Measurements from ENCODE around the gene EBF4. TPM values are rescaled to one million over a fixed set of nuclear protein-coding genes. Genes with fewer than 3 reads are reported as not detected.

Gene EBF4
- total and polyA plus RNA-seq, 10 of the 15 experiments (the other 5 are each of a cell fraction or from before 2014, with no cell fraction given) = 0.13 TPM; not detected in 9

GRCh38 chr20:2783908-2784566, 91.5 kb downstream of the EBF4 start:
- BruUV-seq (replicated peaks) = no TSS peak
- Histone ChIP-seq H3K27me3 (replicated peaks in 1 of 2; ENCODE audit: control insufficient read depth in 2 of 2, insufficient read depth in 2 of 2, low read length in 1 of 2) (peaks cover 0 to 10% of the 10 kb centered on the region in 2 experiments; a peak in 2 of 4 replicates), H4K20me1 (ENCODE audit: control insufficient read depth, insufficient read depth) (no peaks in the 10 kb centered on the region), H3K9me3 (replicated peaks; ENCODE audit: control insufficient read depth, insufficient read depth, low read length) (no peaks in the 10 kb centered on the region), H3K4me2 (ENCODE audit: control insufficient read depth, insufficient read depth) (no peak overlapping the region), H2AFZ (ENCODE audit: control insufficient read depth, low read depth, low read length) (no peak overlapping the region), H3K79me2 (ENCODE audit: control insufficient read depth, insufficient read depth, low read length) (no peaks in the 10 kb centered on the region), H3K36me3 (ENCODE audit: control insufficient read depth in 2 of 2, insufficient read depth in 2 of 2, low read length in 1 of 2) (no peaks in the 10 kb centered on the region), H3K27ac (ENCODE audit: control insufficient read depth, insufficient read depth) (no peak overlapping the region), H3K9ac (ENCODE audit: control insufficient read depth, insufficient read depth, low read length) (no peak overlapping the region), H3K4me1 (ENCODE audit: control insufficient read depth, insufficient read depth, low read length) (no peaks in the 10 kb centered on the region), H3K4me3 (no peak overlapping the region)
- no peak for FAIRE-seq
- DNase-seq (ENCODE audit: low read depth, low spot score) = no peak
- intact Hi-C loops (cut with micrococcal nuclease; ENCODE audit: unreplicated experiment) (no loop called here), in situ Hi-C loops (cut with MboI) (no loop called here)
- TF ChIP-seq, protein P1, sequence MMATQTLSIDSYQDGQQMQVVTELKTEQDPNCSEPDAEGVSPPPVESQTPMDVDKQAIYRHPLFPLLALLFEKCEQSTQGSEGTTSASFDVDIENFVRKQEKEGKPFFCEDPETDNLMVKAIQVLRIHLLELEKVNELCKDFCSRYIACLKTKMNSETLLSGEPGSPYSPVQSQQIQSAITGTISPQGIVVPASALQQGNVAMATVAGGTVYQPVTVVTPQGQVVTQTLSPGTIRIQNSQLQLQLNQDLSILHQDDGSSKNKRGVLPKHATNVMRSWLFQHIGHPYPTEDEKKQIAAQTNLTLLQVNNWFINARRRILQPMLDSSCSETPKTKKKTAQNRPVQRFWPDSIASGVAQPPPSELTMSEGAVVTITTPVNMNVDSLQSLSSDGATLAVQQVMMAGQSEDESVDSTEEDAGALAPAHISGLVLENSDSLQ (IDR thresholded peaks at IDR 0.05) = peak; percentile 27; the same call in 1 of the 2 replicates
- TF ChIP-seq, protein P2, sequence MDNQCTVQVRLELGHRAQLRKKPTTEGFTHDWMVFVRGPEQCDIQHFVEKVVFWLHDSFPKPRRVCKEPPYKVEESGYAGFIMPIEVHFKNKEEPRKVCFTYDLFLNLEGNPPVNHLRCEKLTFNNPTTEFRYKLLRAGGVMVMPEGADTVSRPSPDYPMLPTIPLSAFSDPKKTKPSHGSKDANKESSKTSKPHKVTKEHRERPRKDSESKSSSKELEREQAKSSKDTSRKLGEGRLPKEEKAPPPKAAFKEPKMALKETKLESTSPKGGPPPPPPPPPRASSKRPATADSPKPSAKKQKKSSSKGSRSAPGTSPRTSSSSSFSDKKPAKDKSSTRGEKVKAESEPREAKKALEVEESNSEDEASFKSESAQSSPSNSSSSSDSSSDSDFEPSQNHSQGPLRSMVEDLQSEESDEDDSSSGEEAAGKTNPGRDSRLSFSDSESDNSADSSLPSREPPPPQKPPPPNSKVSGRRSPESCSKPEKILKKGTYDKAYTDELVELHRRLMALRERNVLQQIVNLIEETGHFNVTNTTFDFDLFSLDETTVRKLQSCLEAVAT (IDR thresholded peaks at IDR 0.05) = no peak
- ChIA-PET SMC1A (ENCODE audit: uncharacterized antibody, unreplicated experiment) (no interaction called here), CTCF (no interaction called here), POLR2A (no interaction called here), RAD21 (ENCODE audit: unreplicated experiment) (no interaction called here)
- no peak for ATAC-seq
- WGBS (ENCODE audit: insufficient coverage, insufficient replicate concordance, low lambda C conversion rate, missing lambda C conversion rate) = 18% methylated on average over 6 of the region's 6 CpGs

DNA sequence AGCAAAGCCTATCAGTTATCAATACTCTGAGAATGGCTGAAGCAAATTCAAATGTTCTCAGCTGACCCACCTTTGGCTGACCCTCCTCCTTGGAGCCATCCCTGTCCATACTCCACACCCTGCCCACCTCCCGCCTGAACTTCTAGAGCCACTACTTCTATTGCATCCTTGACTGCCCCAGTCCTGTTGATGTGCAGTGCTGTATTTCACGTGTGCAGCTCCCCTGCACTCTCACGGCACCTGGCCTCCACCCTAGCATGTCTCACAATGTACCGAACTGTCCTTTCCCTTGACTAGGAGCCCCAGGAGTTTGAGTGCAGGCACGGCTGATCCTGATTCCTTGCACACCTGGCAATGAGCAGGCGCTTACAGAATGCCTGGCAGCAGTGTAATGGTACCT, 100.9 kb downstream of the EBF4 start:
- H3K36me3 ChIP-seq (ENCODE audit: control insufficient read depth in 2 of 2, insufficient read depth in 2 of 2, low read length in 1 of 2) = no peaks in the 10 kb centered on the region
- no peak overlapping the region for H3K27ac ChIP-seq (ENCODE audit: control insufficient read depth, insufficient read depth)
- H3K4me3 ChIP-seq = no peak overlapping the region
- peaks cover 0 to 3% of the 10 kb centered on the region in 2 experiments; a peak in 3 of 4 replicates for H3K27me3 ChIP-seq (replicated peaks in 1 of 2; ENCODE audit: control insufficient read depth in 2 of 2, insufficient read depth in 2 of 2, low read length in 1 of 2)
- H3K9ac ChIP-seq (ENCODE audit: control insufficient read depth, insufficient read depth, low read length) = no peak overlapping the region
- no peaks in the 10 kb centered on the region for H4K20me1 ChIP-seq (ENCODE audit: control insufficient read depth, insufficient read depth)
- ChIA-PET POLR2A (no interaction called here), CTCF (interaction anchor here (0.6 kb wide), 1 partner anchor 260 kb away, joined by 3 read pairs; no protein-coding TSS in a partner anchor), SMC1A (ENCODE audit: uncharacterized antibody, unreplicated experiment) (no interaction called here), RAD21 (ENCODE audit: unreplicated experiment) (no interaction called here)
- in situ Hi-C loops (cut with MboI) (no loop called here), intact Hi-C loops (cut with micrococcal nuclease; ENCODE audit: unreplicated experiment) (no loop called here)
- no peak for ATAC-seq
- no peaks in the 10 kb centered on the region for H3K79me2 ChIP-seq (ENCODE audit: control insufficient read depth, insufficient read depth, low read length)
- H2AFZ ChIP-seq (ENCODE audit: control insufficient read depth, low read depth, low read length) = no peak overlapping the region
- H3K4me1 ChIP-seq (ENCODE audit: control insufficient read depth, insufficient read depth, low read length) = no peaks in the 10 kb centered on the region
- H3K4me2 ChIP-seq (ENCODE audit: control insufficient read depth, insufficient read depth) = no peak overlapping the region
- H3K9me3 ChIP-seq (replicated peaks; ENCODE audit: control insufficient read depth, insufficient read depth, low read length) = no peaks in the 10 kb centered on the region
- DNase-seq (ENCODE audit: low read depth, low spot score) = no peak
- no peak for FAIRE-seq
- no TSS peak for BruUV-seq (replicated peaks)
- 28% methylated on average over 6 of the region's 6 CpGs for WGBS (ENCODE audit: insufficient coverage, insufficient replicate concordance, low lambda C conversion rate, missing lambda C conversion rate)
- TF ChIP-seq, protein P3, sequence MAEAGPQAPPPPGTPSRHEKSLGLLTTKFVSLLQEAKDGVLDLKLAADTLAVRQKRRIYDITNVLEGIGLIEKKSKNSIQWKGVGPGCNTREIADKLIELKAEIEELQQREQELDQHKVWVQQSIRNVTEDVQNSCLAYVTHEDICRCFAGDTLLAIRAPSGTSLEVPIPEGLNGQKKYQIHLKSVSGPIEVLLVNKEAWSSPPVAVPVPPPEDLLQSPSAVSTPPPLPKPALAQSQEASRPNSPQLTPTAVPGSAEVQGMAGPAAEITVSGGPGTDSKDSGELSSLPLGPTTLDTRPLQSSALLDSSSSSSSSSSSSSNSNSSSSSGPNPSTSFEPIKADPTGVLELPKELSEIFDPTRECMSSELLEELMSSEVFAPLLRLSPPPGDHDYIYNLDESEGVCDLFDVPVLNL (IDR thresholded peaks at IDR 0.05; ENCODE audit: low read depth, low read length) = no peak
- no peak for TF ChIP-seq POLR2AphosphoS2 (IDR thresholded peaks at IDR 0.05; ENCODE audit: low read depth, low read length)
- TF ChIP-seq ATF2 (IDR thresholded peaks at IDR 0.05; ENCODE audit: low read length) = no peak

All from GM12878 (cell line).